ENCODE data around the gene DARS1. TPM values are rescaled to one million over a fixed set of nuclear protein-coding genes. Genes with fewer than 3 reads are reported as not detected.

The DARS1 gene
- total and polyA plus RNA-seq, 8 donors = 29.8 to 49.0 (median 37.4) TPM

DNA sequence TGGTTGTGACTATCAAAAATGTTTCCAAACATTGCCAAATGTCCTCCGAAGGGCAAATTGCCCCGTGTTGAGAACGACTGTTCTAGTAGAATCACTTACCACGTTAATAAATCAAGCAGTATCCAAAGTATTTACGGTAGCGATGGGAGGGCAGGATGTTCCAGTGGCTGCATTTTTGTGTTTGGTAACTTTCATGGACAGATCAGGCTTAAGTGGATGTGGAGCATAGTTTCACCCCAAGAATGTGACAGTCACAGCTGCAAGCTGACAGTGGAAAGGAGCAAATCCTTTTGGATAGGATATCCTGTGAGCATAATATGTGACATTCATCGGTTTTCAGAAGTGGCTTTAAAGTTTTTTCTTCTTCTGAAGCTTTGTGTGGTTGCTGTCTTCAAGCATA is 46.3 kb upstream of the DARS1 start:
- TF ChIP-seq, protein P1, sequence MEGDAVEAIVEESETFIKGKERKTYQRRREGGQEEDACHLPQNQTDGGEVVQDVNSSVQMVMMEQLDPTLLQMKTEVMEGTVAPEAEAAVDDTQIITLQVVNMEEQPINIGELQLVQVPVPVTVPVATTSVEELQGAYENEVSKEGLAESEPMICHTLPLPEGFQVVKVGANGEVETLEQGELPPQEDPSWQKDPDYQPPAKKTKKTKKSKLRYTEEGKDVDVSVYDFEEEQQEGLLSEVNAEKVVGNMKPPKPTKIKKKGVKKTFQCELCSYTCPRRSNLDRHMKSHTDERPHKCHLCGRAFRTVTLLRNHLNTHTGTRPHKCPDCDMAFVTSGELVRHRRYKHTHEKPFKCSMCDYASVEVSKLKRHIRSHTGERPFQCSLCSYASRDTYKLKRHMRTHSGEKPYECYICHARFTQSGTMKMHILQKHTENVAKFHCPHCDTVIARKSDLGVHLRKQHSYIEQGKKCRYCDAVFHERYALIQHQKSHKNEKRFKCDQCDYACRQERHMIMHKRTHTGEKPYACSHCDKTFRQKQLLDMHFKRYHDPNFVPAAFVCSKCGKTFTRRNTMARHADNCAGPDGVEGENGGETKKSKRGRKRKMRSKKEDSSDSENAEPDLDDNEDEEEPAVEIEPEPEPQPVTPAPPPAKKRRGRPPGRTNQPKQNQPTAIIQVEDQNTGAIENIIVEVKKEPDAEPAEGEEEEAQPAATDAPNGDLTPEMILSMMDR (IDR thresholded peaks at IDR 0.05) = no peak
- no peaks in the 10 kb centered on the region for H3K4me1 ChIP-seq
- no peak for FAIRE-seq
- H3K27ac ChIP-seq = no peak overlapping the region
- 69 to 71% methylated on average over 7 of the region's 7 CpGs for WGBS, 2 donors
- no peaks in the 10 kb centered on the region for H3K9me3 ChIP-seq
- H3K36me3 ChIP-seq = no peaks in the 10 kb centered on the region
- H3K27me3 ChIP-seq = no peaks in the 10 kb centered on the region
- no peak for ATAC-seq
- intact Hi-C loops (cut with DNase I) = no loop called here
- no peak for DNase-seq
- H3K4me3 ChIP-seq = no peak overlapping the region

DNA sequence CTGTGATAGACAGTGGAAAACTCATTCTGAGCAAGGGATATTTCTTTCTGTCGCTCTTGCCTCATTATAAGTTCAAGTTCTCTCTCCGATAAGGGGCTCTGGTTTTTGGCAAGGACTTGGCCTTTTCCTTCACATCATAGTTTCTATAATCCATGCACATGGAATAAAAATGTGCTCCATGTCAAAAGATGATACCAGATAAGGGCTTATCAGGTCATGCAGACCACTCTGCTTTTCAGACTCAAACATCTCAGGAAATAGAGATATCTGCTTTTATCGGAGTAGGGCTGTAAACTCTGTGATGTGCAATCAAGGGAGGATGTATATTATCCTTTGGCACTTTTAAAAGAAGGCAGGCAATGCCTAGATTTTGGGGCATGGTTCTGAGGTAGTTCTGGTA is 45.0 kb upstream of the DARS1 start:
- Histone ChIP-seq H3K36me3 (no peaks in the 10 kb centered on the region), H3K27ac (no peak overlapping the region), H3K4me3 (no peak overlapping the region), H3K9me3 (no peaks in the 10 kb centered on the region), H3K27me3 (no peaks in the 10 kb centered on the region), H3K4me1 (no peaks in the 10 kb centered on the region)
- TF ChIP-seq, protein P1 (IDR thresholded peaks at IDR 0.05) = no peak
- no peak for ATAC-seq
- WGBS, 2 donors = 81 to 87% methylated on average over 3 of the region's 3 CpGs
- no peak for DNase-seq
- intact Hi-C loops (cut with DNase I) = no loop called here
- no peak for FAIRE-seq

DNA sequence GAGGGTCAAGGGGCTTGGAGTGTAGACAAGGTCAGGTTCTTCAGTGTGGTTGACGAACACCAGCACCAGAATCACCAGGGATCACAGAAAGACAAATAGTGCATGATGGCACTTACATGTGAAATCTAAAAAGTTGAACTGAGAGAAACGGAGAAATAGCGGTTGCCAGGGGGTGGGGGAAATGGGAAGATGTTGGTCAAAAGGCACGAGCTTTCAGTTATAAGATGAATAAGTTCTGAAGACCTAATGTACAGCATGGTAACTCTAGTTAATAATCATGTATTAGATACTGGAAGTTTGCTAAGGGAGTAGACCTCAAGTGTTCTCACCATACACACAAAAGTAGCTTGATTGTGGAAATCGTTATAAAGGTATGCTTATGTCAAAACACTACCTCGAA is 43.7 kb upstream of the DARS1 start:
- TF ChIP-seq, protein P1 (IDR thresholded peaks at IDR 0.05) = no peak
- intact Hi-C loops (cut with DNase I) = no loop called here
- DNase-seq (no peak), FAIRE-seq (no peak), ATAC-seq (no peak)
- Histone ChIP-seq H3K27ac (no peak overlapping the region), H3K9me3 (no peaks in the 10 kb centered on the region), H3K27me3 (no peaks in the 10 kb centered on the region), H3K36me3 (no peaks in the 10 kb centered on the region), H3K4me3 (no peak overlapping the region), H3K4me1 (no peaks in the 10 kb centered on the region)
- WGBS, 2 donors = 80 to 86% methylated on average over 6 of the region's 6 CpGs

DNA sequence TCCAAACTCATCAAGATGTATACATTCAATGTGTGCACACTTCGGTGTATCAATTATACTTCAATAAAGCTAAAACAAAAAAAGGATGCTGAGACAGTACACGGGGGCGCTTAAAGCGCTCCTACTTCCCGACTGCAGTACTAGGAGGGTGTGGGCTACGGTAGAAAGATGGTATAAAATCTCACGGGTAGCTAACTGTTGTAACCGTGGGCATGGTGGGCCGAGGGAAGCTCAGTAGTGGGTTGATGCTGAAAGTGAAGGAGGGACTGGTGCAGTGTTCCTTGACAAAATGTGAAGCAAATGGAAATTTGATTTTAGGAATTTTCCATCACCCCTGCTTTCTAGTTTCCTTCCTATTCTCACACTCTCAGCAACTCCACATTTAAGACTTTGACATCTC is 42.6 kb upstream of the DARS1 start:
- Histone ChIP-seq H3K27me3 (no peaks in the 10 kb centered on the region), H3K27ac (no peak overlapping the region), H3K36me3 (no peaks in the 10 kb centered on the region), H3K4me3 (no peak overlapping the region), H3K9me3 (no peaks in the 10 kb centered on the region), H3K4me1 (no peaks in the 10 kb centered on the region)
- WGBS, 2 donors = 85 to 93% methylated on average over 9 of the region's 9 CpGs
- ATAC-seq (no peak), DNase-seq (no peak), FAIRE-seq (no peak)
- intact Hi-C loops (cut with DNase I) = no loop called here
- TF ChIP-seq, protein P1 (IDR thresholded peaks at IDR 0.05) = no peak

DNA sequence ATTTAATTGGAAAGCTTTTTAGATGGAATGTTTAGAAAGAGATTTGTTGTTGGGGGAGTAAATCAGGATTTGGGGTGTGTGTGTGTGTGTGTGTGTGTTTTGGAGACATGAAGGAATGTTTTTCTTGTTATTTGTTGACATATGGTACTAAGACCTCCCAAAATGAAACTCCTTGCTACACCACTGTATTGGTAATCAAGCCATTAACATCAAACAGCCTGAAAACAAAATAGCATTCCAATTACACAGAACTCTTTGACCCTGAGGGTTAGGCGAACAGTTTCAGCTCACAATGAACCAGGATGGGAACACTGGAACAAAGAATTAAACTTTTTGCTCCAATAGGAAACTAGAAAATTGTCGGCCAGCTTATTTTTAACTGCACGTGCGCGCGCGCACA is 41.7 kb upstream of the DARS1 start:
- intact Hi-C loops (cut with DNase I) = no loop called here
- TF ChIP-seq, protein P1 (IDR thresholded peaks at IDR 0.05) = no peak
- H3K36me3 ChIP-seq = no peaks in the 10 kb centered on the region
- 90% methylated on average over 7 of the region's 7 CpGs for WGBS, 2 donors
- no peak overlapping the region for H3K4me3 ChIP-seq
- DNase-seq = no peak
- H3K27ac ChIP-seq = no peak overlapping the region
- no peaks in the 10 kb centered on the region for H3K4me1 ChIP-seq
- no peak for ATAC-seq
- H3K9me3 ChIP-seq = no peaks in the 10 kb centered on the region
- H3K27me3 ChIP-seq = no peaks in the 10 kb centered on the region
- FAIRE-seq = no peak
